HCT116 (cell line): ENCODE data around the gene TYRO3. TPM values are rescaled to one million over a fixed set of nuclear protein-coding genes. Genes with fewer than 3 reads are reported as not detected.

Experiments used
- ATAC-seq: fragments of 200-7000 bp; cut with Tn5 transposase; 2 replicates; pipeline ENCODE4 v1.9.1; 2020; ENCODE audit warnings: mild to moderate bottlenecking, moderate library complexity
- BruUV-seq: library from RNA; stranded (reverse); fragments of 400-500 nt; replicated peaks from 2 replicates; lab custom pipeline; 2021; lab: Mats Ljungman, UMichigan
- CTCF ChIA-PET: fragments of 300-600 bp; sonication (Branson Sonifier 250); formaldehyde crosslinking; loops from one replicate; lab custom pipeline; 2021; ENCODE audit warnings: antibody characterized with exemption; lab: Charles Lee
- POLR2A ChIA-PET: fragments of 300-600, 350-600 bp; sonication (Branson Sonifier 250); formaldehyde crosslinking; loops from one replicate; lab custom pipeline; 2021; ENCODE audit warnings: antibody characterized with exemption; lab: Charles Lee
- RAD21 ChIA-PET, 2 experiments: fragments of 300-600 bp; sonication (Branson Sonifier 250); formaldehyde crosslinking; loops; one replicate each; lab custom pipeline; 2023; ENCODE audit warnings: low total read pairs in 2 of 2; ENCODE audit not compliant: uncharacterized antibody in 2 of 2, unreplicated experiment in 2 of 2, low non-redundant PET in 1 of 2; lab: Charles Lee
- DNase-seq: peaks from one replicate; pipeline ENCODE4 v3.0.0-alpha.2; 2010; ENCODE audit warnings: low read depth, low spot score
- H2AFZ ChIP-seq: fragments of 200-600 bp; shearing (Covaris generic), sonication (generic); 2 replicates; pipeline ENCODE4 v1.6.1; 2017; ENCODE audit warnings: low read depth, mixed run types, mixed read lengths, antibody characterized with exemption, low read length; ENCODE audit not compliant: poor library complexity, severe bottlenecking
- H3K27ac ChIP-seq: 2 replicates; pipeline ENCODE4 v1.5.1; 2012; ENCODE audit warnings: low read depth, low read length
- H3K27me3 ChIP-seq: fragments of 200-600 bp; sonication (generic); 2 replicates; pipeline ENCODE4 v1.6.1; 2016; ENCODE audit warnings: mixed run types, low read length, mixed read lengths; ENCODE audit not compliant: insufficient read depth
- H3K36me3 ChIP-seq, 2 experiments: fragments of 200-500 bp in 1 of 2; fragments of 200-600 bp in 1 of 2; sonication (Bioruptor generic) in 1 of 2; sonication (generic) in 1 of 2; 2 replicates each; pipeline versions ENCODE4 v1.5.1 to v1.6.1; 2014 to 2016; ENCODE audit warnings: low read length in 2 of 2, inconsistent platforms in 1 of 2, mixed read lengths in 1 of 2, mixed run types in 1 of 2; ENCODE audit not compliant: insufficient read depth in 2 of 2, control insufficient read depth in 1 of 2
- H3K4me1 ChIP-seq, 2 experiments: fragments of 200-600 bp in 1 of 2; sonication (generic) in 1 of 2; 2 replicates each; pipeline versions ENCODE4 v1.5.1 to v1.6.1; 2012 to 2017; ENCODE audit warnings: low read length in 2 of 2, inconsistent platforms in 1 of 2, mild to moderate bottlenecking in 1 of 2, mixed read lengths in 1 of 2, mixed run types in 1 of 2, moderate library complexity in 1 of 2; ENCODE audit not compliant: insufficient read depth in 2 of 2, control insufficient read depth in 1 of 2
- H3K4me2 ChIP-seq: fragments of 200-600 bp; sonication (generic); 2 replicates; pipeline ENCODE4 v1.6.1; 2017; ENCODE audit warnings: mixed run types, low read length, mixed read lengths
- H3K4me3 ChIP-seq, 2 experiments: fragments of 200-600 bp in 1 of 2; sonication (generic) in 1 of 2; replicated peaks in 1 of 2; 2 replicates each; pipeline ENCODE4 v1.5.1; 2011 to 2016; ENCODE audit warnings: low read length in 2 of 2, control low read depth in 1 of 2, low read depth in 1 of 2, mild to moderate bottlenecking in 1 of 2, mixed read lengths in 1 of 2, mixed run types in 1 of 2
- H3K79me2 ChIP-seq: fragments of 200-600 bp; sonication (generic); 2 replicates; pipeline ENCODE4 v1.6.1; 2017; ENCODE audit warnings: mild to moderate bottlenecking, mixed run types, low read length, moderate library complexity, mixed read lengths; ENCODE audit not compliant: insufficient read depth
- H3K9ac ChIP-seq: fragments of 200-600 bp; sonication (generic); 2 replicates; pipeline ENCODE4 v1.6.1; 2016; ENCODE audit warnings: low read length, mixed read lengths
- H3K9me2 ChIP-seq: fragments of 200-600 bp; sonication (generic), shearing (Covaris generic); 2 replicates; pipeline ENCODE4 v1.6.1; 2017; ENCODE audit warnings: mixed run types, mild to moderate bottlenecking, moderate library complexity; ENCODE audit not compliant: insufficient read depth
- H3K9me3 ChIP-seq, 2 experiments: fragments of 200-500 bp in 1 of 2; fragments of 200-600 bp in 1 of 2; sonication (Bioruptor generic) in 1 of 2; sonication (generic) in 1 of 2; 2 replicates each; pipeline ENCODE4 v1.6.1; 2014 to 2017; ENCODE audit warnings: low read length in 2 of 2, mixed read lengths in 2 of 2, inconsistent platforms in 1 of 2, low read depth in 1 of 2, mild to moderate bottlenecking in 1 of 2, mixed run types in 1 of 2, moderate library complexity in 1 of 2; ENCODE audit not compliant: control insufficient read depth in 1 of 2, insufficient read depth in 1 of 2
- H4K20me1 ChIP-seq: fragments of 200-600 bp; sonication (generic), shearing (Covaris generic); 2 replicates; pipeline ENCODE4 v1.6.1; 2017; ENCODE audit warnings: mixed run types, mild to moderate bottlenecking, moderate library complexity; ENCODE audit not compliant: insufficient read depth
- ATF3 ChIP-seq: IDR thresholded peaks from 2 replicates; pipeline ENCODE4 v1.6.1; 2012
- CEBPB ChIP-seq: IDR thresholded peaks from 2 replicates; pipeline ENCODE4 v1.6.1; 2012; ENCODE audit warnings: low read depth
- EGR1 ChIP-seq: IDR thresholded peaks from 2 replicates; pipeline ENCODE4 v1.6.1; 2012; ENCODE audit warnings: low read depth
- EZH2phosphoT487 ChIP-seq: fragments of 200-600 bp; IDR thresholded peaks from 2 replicates; pipeline ENCODE4 v1.6.1; 2018; ENCODE audit warnings: antibody characterized with exemption, borderline replicate concordance
- JUND ChIP-seq: IDR thresholded peaks from 2 replicates; pipeline ENCODE4 v1.6.1; 2012
- POLR2A ChIP-seq: IDR thresholded peaks from 2 replicates; pipeline ENCODE4 v1.7.0; 2011; ENCODE audit warnings: borderline replicate concordance; ENCODE audit not compliant: insufficient read depth, insufficient read length; ENCODE audit errors: extremely low read depth
- POLR2AphosphoS5 ChIP-seq: IDR thresholded peaks from 2 replicates; pipeline ENCODE4 v1.6.1; 2011; ENCODE audit warnings: mild to moderate bottlenecking, low read depth, low read length, moderate library complexity
- REST ChIP-seq: IDR thresholded peaks from 2 replicates; pipeline ENCODE4 v1.6.1; 2012; ENCODE audit warnings: low read depth
- SRF ChIP-seq: IDR thresholded peaks from 2 replicates; pipeline ENCODE4 v1.6.1; 2012; ENCODE audit warnings: low read depth
- TCF7L2 ChIP-seq: IDR thresholded peaks from 2 replicates; pipeline ENCODE4 v1.7.0; 2011; ENCODE audit warnings: borderline replicate concordance, inconsistent platforms; ENCODE audit not compliant: insufficient read depth, insufficient read length; ENCODE audit errors: extremely low read depth
- ZBTB33 ChIP-seq: IDR thresholded peaks from 2 replicates; pipeline ENCODE4 v1.6.1; 2011; ENCODE audit warnings: mild to moderate bottlenecking, low read length, moderate library complexity; ENCODE audit not compliant: insufficient replicate concordance; ENCODE audit errors: extremely low read depth
- intact Hi-C: fragments of 100-400 bp; cut with micrococcal nuclease; formaldehyde crosslinking; loops from 2 replicates; pipeline ENCODE4 v1.10.0; 2022
- total RNA-seq: library from RNA; stranded (reverse); gene quantifications from one replicate; pipeline ENCODE4 v1.2.1, GENCODE V29; 2021; ENCODE audit not compliant: unreplicated experiment
- TF ChIP-seq, protein P1 (sequence below), 3 experiments: fragments of 200-600 bp in 1 of 3; sonication (generic) in 1 of 3; IDR thresholded peaks in 2 of 3; conservative IDR thresholded peaks in 1 of 3; 2 replicates each; pipeline ENCODE4 v1.5.1; 2012 to 2017; ENCODE audit warnings: low read depth in 2 of 3, low read length in 2 of 3, antibody characterized with exemption in 1 of 3, borderline replicate concordance in 1 of 3, control low read depth in 1 of 3, mild to moderate bottlenecking in 1 of 3, mixed read lengths in 1 of 3, mixed run types in 1 of 3, moderate library complexity in 1 of 3; ENCODE audit not compliant: insufficient read depth in 1 of 3

Gene TYRO3
- total RNA-seq, 1 experiment from 2014 or later: 34.6 TPM

DNA sequence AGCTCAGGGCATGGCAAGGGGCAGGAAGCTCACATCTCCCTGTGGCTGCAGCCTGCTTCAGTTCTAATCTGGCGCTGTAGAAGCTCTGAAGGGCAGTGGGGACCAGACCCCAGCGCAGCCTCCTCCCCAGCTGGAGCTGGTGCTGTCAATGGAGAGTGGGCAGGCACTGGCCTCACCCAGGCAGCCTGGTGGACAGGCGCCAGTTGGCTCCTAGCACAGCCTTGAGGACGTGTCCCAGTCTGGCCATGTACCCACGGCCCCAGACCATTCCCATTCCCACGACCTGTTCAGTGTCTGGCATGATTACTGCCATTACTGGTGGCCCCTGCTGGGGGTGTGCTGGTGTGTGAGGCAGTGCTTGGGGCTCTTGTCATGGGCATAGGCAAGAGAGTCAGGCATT is 16.3 kb downstream of the TYRO3 start:
- Histone ChIP-seq H4K20me1 (no peaks in the 10 kb centered on the region), H3K9ac (no peak overlapping the region), H3K9me3 (no peaks in the 10 kb centered on the region), H3K79me2 (no peaks in the 10 kb centered on the region), H3K4me3 (no peak overlapping the region), H3K27ac (no peak overlapping the region), H3K36me3 (peaks cover 9 to 13% of the 10 kb centered on the region in 2 experiments; a peak in 1 of 4 replicates), H3K27me3 (no peaks in the 10 kb centered on the region), H3K4me2 (no peak overlapping the region), H3K9me2 (no peaks in the 10 kb centered on the region), H3K4me1 (no peaks in the 10 kb centered on the region), H2AFZ (no peak overlapping the region)
- no TSS peak for BruUV-seq
- ATAC-seq (no peak), DNase-seq (no peak)
- TF ChIP-seq, protein P1, sequence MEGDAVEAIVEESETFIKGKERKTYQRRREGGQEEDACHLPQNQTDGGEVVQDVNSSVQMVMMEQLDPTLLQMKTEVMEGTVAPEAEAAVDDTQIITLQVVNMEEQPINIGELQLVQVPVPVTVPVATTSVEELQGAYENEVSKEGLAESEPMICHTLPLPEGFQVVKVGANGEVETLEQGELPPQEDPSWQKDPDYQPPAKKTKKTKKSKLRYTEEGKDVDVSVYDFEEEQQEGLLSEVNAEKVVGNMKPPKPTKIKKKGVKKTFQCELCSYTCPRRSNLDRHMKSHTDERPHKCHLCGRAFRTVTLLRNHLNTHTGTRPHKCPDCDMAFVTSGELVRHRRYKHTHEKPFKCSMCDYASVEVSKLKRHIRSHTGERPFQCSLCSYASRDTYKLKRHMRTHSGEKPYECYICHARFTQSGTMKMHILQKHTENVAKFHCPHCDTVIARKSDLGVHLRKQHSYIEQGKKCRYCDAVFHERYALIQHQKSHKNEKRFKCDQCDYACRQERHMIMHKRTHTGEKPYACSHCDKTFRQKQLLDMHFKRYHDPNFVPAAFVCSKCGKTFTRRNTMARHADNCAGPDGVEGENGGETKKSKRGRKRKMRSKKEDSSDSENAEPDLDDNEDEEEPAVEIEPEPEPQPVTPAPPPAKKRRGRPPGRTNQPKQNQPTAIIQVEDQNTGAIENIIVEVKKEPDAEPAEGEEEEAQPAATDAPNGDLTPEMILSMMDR (IDR thresholded peaks at IDR 0.05 in 2 of 3, conservative IDR thresholded peaks at IDR 0.05 in 1 of 3; ENCODE audit: borderline replicate concordance in 1 of 3, insufficient read depth in 1 of 3, low read depth in 2 of 3, low read length in 2 of 3): no peak
- TF ChIP-seq TCF7L2 (no peak), CEBPB (no peak), SRF (no peak), POLR2A (no peak), JUND (no peak), POLR2AphosphoS5 (no peak), ZBTB33 (no peak), EGR1 (no peak), EZH2phosphoT487 (no peak), ATF3 (no peak), REST (no peak)
- ChIA-PET CTCF (no interaction called here), RAD21 (no interaction called here), POLR2A (interaction anchor here (0.6 kb wide), 1 partner anchor 83 kb away, joined by 4 read pairs; no protein-coding TSS in a partner anchor)
- intact Hi-C loops: no loop called here
